OCI-LY3 (cell line): Measurements from ENCODE around the gene TGM3.

ENCODE experiments used
- H2AFZ ChIP-seq: fragments of 200-600, 300-600 bp; shearing (Covaris generic); 2 replicates; pipeline ENCODE4 v1.6.0; 2014; ENCODE audit warnings: antibody characterized with exemption, low read depth, low read length
- H3K27ac ChIP-seq: fragments of 200-600, 300-600 bp; sonication (generic); 2 replicates; pipeline ENCODE4 v1.5.1; 2014; ENCODE audit warnings: mild to moderate bottlenecking, low read length, moderate library complexity, mixed read lengths
- H3K27me3 ChIP-seq: fragments of 200-600, 300-600 bp; sonication (generic); 2 replicates; pipeline ENCODE4 v1.6.1; 2014; ENCODE audit warnings: low read depth, low read length, mixed read lengths
- H3K36me3 ChIP-seq: fragments of 200-600, 300-600 bp; sonication (generic); replicated peaks from 2 replicates; pipeline ENCODE3; 2014; ENCODE audit warnings: low read depth, low read length, mixed read lengths
- H3K4me1 ChIP-seq: fragments of 300-600, 200-600 bp; sonication (generic); 2 replicates; pipeline ENCODE4 v1.6.1; 2014; ENCODE audit warnings: low read length, mixed read lengths
- H3K4me2 ChIP-seq: fragments of 200-600, 300-600 bp; sonication (generic); 2 replicates; pipeline ENCODE4 v1.6.1; 2014; ENCODE audit warnings: low read length, mixed read lengths
- H3K4me3 ChIP-seq: fragments of 300-600, 200-600 bp; sonication (generic); 2 replicates; pipeline ENCODE4 v1.5.1; 2014; ENCODE audit warnings: antibody characterized with exemption, mild to moderate bottlenecking, low read length, moderate library complexity
- H3K79me2 ChIP-seq: fragments of 300-600, 200-600 bp; shearing (Covaris generic); 2 replicates; pipeline ENCODE4 v1.6.1; 2014; ENCODE audit warnings: mild to moderate bottlenecking, low read length, mixed read lengths
- H3K9ac ChIP-seq: fragments of 300-600, 200-600 bp; shearing (Covaris generic); 2 replicates; pipeline ENCODE4 v1.6.0; 2014; ENCODE audit warnings: mild to moderate bottlenecking, low read length, moderate library complexity
- H3K9me3 ChIP-seq: fragments of 200-600, 300-600 bp; shearing (Covaris generic); 2 replicates; pipeline ENCODE4 v1.6.1; 2014; ENCODE audit warnings: low read length, mixed read lengths; ENCODE audit not compliant: insufficient read depth
- H4K20me1 ChIP-seq: fragments of 200-600, 300-600 bp; sonication (generic); 2 replicates; pipeline ENCODE4 v1.6.1; 2016; ENCODE audit warnings: low read length, mixed read lengths; ENCODE audit not compliant: insufficient read depth
- CTCF ChIP-seq: fragments of 200-600, 300-600 bp; sonication (generic); IDR thresholded peaks from 2 replicates; pipeline ENCODE4 v1.5.1; 2014; ENCODE audit warnings: antibody characterized with exemption, low read length, low read depth
- EZH2phosphoT487 ChIP-seq: fragments of 200-600 bp; shearing (Covaris generic); IDR thresholded peaks from 2 replicates; pipeline ENCODE4 v1.6.1; 2018; ENCODE audit warnings: antibody characterized with exemption, mixed run types, low read depth

Gene TGM3

GRCh38 chr20:2331106-2331505, 35.3 kb downstream of the TGM3 start:
- Histone ChIP-seq H4K20me1 (no peaks in the 10 kb centered on the region), H3K27ac (no peak overlapping the region), H3K4me2 (no peak overlapping the region), H2AFZ (no peak overlapping the region), H3K27me3 (peaks cover 7% of the 10 kb centered on the region; the same call in 1 of the 2 replicates), H3K4me1 (no peaks in the 10 kb centered on the region), H3K9me3 (no peaks in the 10 kb centered on the region), H3K9ac (no peak overlapping the region), H3K4me3 (no peak overlapping the region), H3K36me3 (no peaks in the 10 kb centered on the region), H3K79me2 (no peaks in the 10 kb centered on the region)
- TF ChIP-seq EZH2phosphoT487, result no peak
- no peak for TF ChIP-seq CTCF

- no peaks in the 10 kb centered on the region for H3K79me2 ChIP-seq
- no peaks in the 10 kb centered on the region for H3K36me3 ChIP-seq
- H3K4me2 ChIP-seq, result no peak overlapping the region
- no peaks in the 10 kb centered on the region for H3K4me1 ChIP-seq
- H2AFZ ChIP-seq, result no peak overlapping the region
- TF ChIP-seq EZH2phosphoT487, result no peak
- no peak for TF ChIP-seq CTCF
- H3K9me3 ChIP-seq, result no peaks in the 10 kb centered on the region
- H4K20me1 ChIP-seq, result no peaks in the 10 kb centered on the region
- H3K9ac ChIP-seq, result no peak overlapping the region
- peaks cover 7% of the 10 kb centered on the region; the same call in 1 of the 2 replicates for H3K27me3 ChIP-seq
- no peak overlapping the region for H3K4me3 ChIP-seq
- no peak overlapping the region for H3K27ac ChIP-seq
These were observed 36.2 kb downstream of the TGM3 start for GRCh38 chr20:2331901-2332565.

- Histone ChIP-seq H3K79me2 (no peaks in the 10 kb centered on the region), H3K9ac (no peak overlapping the region), H4K20me1 (no peaks in the 10 kb centered on the region), H3K27me3 (peaks cover 7% of the 10 kb centered on the region; the same call in 1 of the 2 replicates), H3K27ac (no peak overlapping the region), H3K4me1 (no peaks in the 10 kb centered on the region), H3K4me2 (no peak overlapping the region), H3K9me3 (no peaks in the 10 kb centered on the region), H3K4me3 (no peak overlapping the region), H3K36me3 (no peaks in the 10 kb centered on the region), H2AFZ (no peak overlapping the region)
- no peak for TF ChIP-seq EZH2phosphoT487
- no peak for TF ChIP-seq CTCF
These were observed 36.9 kb downstream of the TGM3 start for GRCh38 chr20:2332711-2333110.

- Histone ChIP-seq H3K36me3 (no peaks in the 10 kb centered on the region), H3K27me3 (peaks cover 8% of the 10 kb centered on the region; the same call in 1 of the 2 replicates), H3K79me2 (no peaks in the 10 kb centered on the region), H3K4me1 (no peaks in the 10 kb centered on the region), H3K9ac (no peak overlapping the region), H4K20me1 (no peaks in the 10 kb centered on the region), H2AFZ (no peak overlapping the region), H3K4me2 (no peak overlapping the region), H3K9me3 (no peaks in the 10 kb centered on the region), H3K27ac (no peak overlapping the region), H3K4me3 (no peak overlapping the region)
- TF ChIP-seq EZH2phosphoT487, result no peak
- TF ChIP-seq CTCF, result no peak
These were observed 38.0 kb downstream of the TGM3 start for GRCh38 chr20:2333821-2334220.
